Activated T-helper 1 cell treated with anti-CD3 and anti-CD28 coated beads, Interleukin-12 subunit alpha, Interleukin-12 subunit beta, Interleukin-2, Interleukin-4 antibody, amounts not matched to agents 30 ng/mL and 10 ng/mL and 1 ng/mL, durations not matched to agents 14 hours and 24 hours and 36 hours (primary cell): ENCODE data around the gene ERCC3. TPM values are rescaled to one million over a fixed set of nuclear protein-coding genes. Genes with fewer than 3 reads are reported as not detected.
"Not testable (repeated sequence)": the region's sequence is repeated elsewhere in the genome, so short reads cannot be mapped to it uniquely, and the experiment has no call there.

Source experiments
- DNase-seq: peaks from one replicate; pipeline ENCODE4 v3.0.0; 2021; ENCODE audit warnings: low spot score
- H3K27ac Mint-ChIP-seq: one replicate; pipeline ENCODE4 v1.8.0; 2021; ENCODE audit warnings: mild to moderate bottlenecking, mixed read lengths
- H3K27me3 Mint-ChIP-seq: one replicate; pipeline ENCODE4 v1.8.0; 2022; ENCODE audit warnings: mild to moderate bottlenecking, moderate library complexity, mixed read lengths; ENCODE audit not compliant: insufficient read depth
- H3K36me3 Mint-ChIP-seq: one replicate; pipeline ENCODE4 v1.8.0; 2021; ENCODE audit warnings: low read depth, mixed read lengths
- H3K4me1 Mint-ChIP-seq: one replicate; pipeline ENCODE4 v1.8.0; 2021; ENCODE audit warnings: low read depth, mixed read lengths
- H3K4me3 Mint-ChIP-seq: one replicate; pipeline ENCODE4 v1.8.0; 2021; ENCODE audit warnings: mild to moderate bottlenecking, moderate library complexity, mixed read lengths
- H3K9me3 Mint-ChIP-seq: one replicate; pipeline ENCODE4 v1.8.0; 2021; ENCODE audit warnings: mixed read lengths
- intact Hi-C: fragments of 100-400 bp; cut with micrococcal nuclease; formaldehyde crosslinking; loops from one replicate; pipeline ENCODE4 v1.15.1; 2024
- total RNA-seq: library from RNA; stranded (reverse); gene quantifications from 2 replicates; pipeline ENCODE4 v1.2.3, GENCODE V29; 2022

The ERCC3 gene
- total RNA-seq, 1 donor from 2014 or later, result 65.5 TPM

DNA sequence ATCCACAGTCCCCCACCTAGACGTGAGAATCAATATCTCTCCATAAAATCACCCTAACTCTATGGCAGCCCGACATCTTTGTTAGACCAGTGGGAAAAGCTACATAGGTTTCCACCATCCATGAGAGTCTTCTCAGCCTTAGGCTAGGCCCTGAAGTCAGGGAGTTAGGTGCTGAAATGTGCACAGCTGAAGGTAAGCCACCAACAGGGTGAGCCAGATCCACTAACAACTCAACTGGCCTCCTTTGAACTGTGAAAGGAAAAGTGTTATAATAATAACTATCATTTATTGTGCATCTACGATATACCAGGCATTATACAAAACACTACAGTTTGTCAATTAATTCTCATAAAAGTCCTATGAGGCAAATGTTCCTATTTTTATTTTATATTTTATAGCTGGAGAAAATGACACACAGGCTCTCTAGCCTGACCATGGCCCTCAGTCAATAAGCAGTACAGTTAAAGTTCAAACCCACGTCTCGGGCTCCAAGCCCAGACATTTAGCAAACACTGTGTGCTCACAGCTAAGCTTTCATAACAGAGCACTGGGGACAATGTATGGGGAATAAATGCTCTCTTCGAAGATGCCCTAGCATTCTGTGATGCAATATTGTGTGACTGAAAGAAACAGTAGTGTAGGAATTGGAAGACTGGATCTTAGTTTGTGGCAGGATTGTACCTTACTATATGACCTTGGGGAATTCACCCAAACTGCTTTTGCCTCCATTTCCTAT, 62.6 kb downstream of the ERCC3 start:
- Mint-ChIP-seq H3K4me1 (peaks cover 4% of the 10 kb centered on the region), H3K27me3 (peaks cover 4% of the 10 kb centered on the region), H3K36me3 (no peaks in the 10 kb centered on the region), H3K9me3 (peaks cover 3% of the 10 kb centered on the region), H3K4me3 (no peak overlapping the region), H3K27ac (no peak overlapping the region)
- no peak for DNase-seq
- intact Hi-C loops, result no loop called here

DNA sequence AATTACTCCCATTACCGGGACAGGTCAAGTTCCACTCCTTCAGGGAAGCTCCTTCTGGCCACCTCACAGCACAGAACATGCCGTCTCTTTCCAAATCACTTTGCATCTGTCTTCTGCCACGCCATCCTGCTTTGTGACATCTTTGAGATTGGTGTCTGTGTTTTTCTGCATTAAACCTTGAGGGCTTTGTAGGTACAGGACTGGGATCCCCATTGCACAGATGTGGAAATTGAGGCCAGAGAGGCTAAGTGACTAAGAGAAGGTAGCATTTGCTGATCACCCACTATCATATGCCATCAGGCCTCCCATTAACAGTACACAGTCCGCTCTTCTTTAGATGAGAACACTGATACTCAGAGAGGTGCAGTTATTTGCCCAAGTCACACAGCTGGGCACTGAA, 64.4 kb downstream of the ERCC3 start:
- intact Hi-C loops, result loop anchor here (5.0 kb wide), 1 partner anchor 63 kb away; the partner anchor contains the start of gene ERCC3
- no peak for DNase-seq
- H3K4me1 Mint-ChIP-seq, result peaks cover 6% of the 10 kb centered on the region
- H3K9me3 Mint-ChIP-seq, result peaks cover 3% of the 10 kb centered on the region
- H3K4me3 Mint-ChIP-seq, result no peak overlapping the region
- H3K36me3 Mint-ChIP-seq, result no peaks in the 10 kb centered on the region
- H3K27ac Mint-ChIP-seq, result no peak overlapping the region
- peaks cover 3% of the 10 kb centered on the region for H3K27me3 Mint-ChIP-seq

DNA sequence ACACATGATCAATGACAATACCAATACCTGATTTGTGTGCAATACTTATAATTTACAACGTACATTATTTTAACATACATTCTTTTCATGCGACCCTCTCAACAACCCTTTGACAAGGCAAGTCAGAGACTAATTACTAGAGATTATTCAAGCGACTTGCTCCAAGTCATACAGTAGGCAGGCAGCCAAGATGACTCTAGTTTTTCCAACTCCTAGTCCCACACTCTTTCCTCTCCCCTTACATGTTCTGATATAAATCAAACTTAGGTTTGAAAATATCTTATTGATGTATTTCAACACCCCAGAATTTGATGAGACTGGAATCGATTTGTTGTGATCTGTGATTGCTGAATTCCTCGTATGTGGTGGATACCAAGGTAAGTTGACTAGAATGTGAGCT, 65.8 kb downstream of the ERCC3 start:
- peaks cover 6% of the 10 kb centered on the region for H3K4me1 Mint-ChIP-seq
- no peaks in the 10 kb centered on the region for H3K36me3 Mint-ChIP-seq
- H3K4me3 Mint-ChIP-seq, result no peak overlapping the region

DNA sequence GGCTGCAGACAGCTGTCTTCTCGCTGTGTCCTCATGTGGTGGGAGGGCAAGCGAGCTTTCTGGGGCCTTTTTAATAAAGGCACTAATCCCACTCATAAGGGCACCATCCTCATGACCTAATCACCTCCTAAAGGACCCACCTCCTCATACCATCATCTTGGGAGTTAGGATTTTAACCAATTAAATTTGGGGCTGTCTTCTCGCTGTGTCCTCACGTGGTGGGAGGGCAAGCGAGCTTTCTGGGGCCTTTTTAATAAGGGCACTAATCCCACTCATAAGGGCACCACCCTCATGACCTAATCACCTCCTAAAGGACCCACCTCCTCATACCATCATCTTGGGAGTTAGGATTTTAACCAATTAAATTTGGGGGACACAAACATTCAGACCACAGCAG, 66.7 kb downstream of the ERCC3 start:
- not testable (repeated sequence) for H3K4me3 Mint-ChIP-seq, H3K4me1 Mint-ChIP-seq, DNase-seq, H3K27ac Mint-ChIP-seq, H3K36me3 Mint-ChIP-seq, H3K9me3 Mint-ChIP-seq
- intact Hi-C loops, result loop anchor here (5.0 kb wide), 1 partner anchor 65 kb away; the partner anchor contains the start of gene ERCC3
- H3K27me3 Mint-ChIP-seq, result peaks cover 18% of the 10 kb centered on the region

More for the DNA sequence above, 65.8 kb downstream of the ERCC3 start:
- Mint-ChIP-seq H3K27ac (no peak overlapping the region), H3K9me3 (peaks cover 3% of the 10 kb centered on the region), H3K27me3 (peaks cover 11% of the 10 kb centered on the region)
- intact Hi-C loops, result loop anchor here (5.0 kb wide), 1 partner anchor 64 kb away; the partner anchor contains the start of gene ERCC3
- no peak for DNase-seq

DNA sequence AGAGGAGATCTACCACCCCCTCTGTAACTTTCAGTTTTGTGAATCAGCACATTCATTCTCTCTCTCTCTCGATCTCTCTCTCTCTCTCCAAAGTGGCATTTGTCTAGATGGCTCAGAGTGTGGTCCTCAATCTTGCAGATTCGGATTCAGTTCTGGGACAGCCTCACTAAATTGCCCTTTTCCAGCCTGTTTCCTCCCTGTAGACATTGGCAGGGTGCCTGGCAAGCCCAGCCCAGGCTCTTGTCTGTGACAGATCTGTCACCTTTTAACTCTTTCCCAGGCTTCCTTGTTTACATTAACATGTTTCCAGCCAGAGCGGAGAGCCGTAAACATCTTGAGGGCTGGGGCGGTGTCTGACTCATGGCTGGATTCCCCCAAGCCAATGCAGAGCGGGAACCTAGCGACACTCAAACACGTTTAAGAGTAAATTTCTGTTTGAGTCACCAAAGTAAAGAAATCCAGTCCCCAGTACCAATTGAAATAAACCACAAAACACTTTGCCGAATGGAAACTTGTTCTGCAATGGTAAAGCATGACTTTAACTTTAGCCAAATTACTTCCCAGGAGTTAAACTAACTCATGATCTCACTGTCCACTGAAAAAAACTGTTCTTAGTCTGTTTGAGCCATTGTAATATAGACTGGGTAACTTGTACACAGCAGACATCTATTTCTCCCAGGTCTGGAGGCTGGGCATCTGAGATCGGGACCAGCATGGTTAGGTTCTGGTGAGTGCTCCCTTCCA, 67.3 kb downstream of the ERCC3 start:
- Mint-ChIP-seq H3K27ac (peak overlapping the region; percentile 82), H3K36me3 (no peaks in the 10 kb centered on the region), H3K4me3 (peak overlapping the region; percentile 71), H3K4me1 (peaks cover 6% of the 10 kb centered on the region), H3K9me3 (peaks cover 3% of the 10 kb centered on the region), H3K27me3 (peaks cover 20% of the 10 kb centered on the region)
- DNase-seq, result peak; percentile 13
- intact Hi-C loops, result loop anchor here (1.0 to 5.0 kb wide), 2 partner anchors 66 to 162 kb away; partner anchors contain the start of gene ERCC3

DNA sequence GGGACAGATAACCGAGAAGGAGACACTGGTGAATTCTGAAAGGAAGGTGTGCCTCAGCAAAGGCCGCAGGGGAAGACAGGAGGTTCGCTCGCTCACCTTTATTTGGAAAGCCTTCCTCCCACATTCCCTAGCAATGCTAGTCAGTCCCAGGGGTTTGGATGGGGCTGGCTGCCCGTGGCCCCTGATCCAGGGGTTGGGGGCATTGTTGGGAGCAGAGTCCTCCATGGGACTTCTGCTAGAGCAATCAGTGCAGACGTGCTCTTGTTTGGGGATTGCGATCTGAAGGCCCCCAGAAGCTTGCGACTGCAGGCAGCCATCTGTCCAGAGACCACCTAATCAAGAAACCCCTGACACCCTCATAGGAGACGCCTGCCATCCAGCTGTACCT, 67.8 kb downstream of the ERCC3 start:
- no peak for DNase-seq
- no peak overlapping the region for H3K27ac Mint-ChIP-seq
- intact Hi-C loops, result loop anchor here (1.0 to 5.0 kb wide), 2 partner anchors 66 to 162 kb away; partner anchors contain the start of gene ERCC3
- peaks cover 6% of the 10 kb centered on the region for H3K4me1 Mint-ChIP-seq
- H3K36me3 Mint-ChIP-seq, result no peaks in the 10 kb centered on the region
- H3K4me3 Mint-ChIP-seq, result peak overlapping the region; percentile 71
- H3K27me3 Mint-ChIP-seq, result peaks cover 21% of the 10 kb centered on the region
- peaks cover 3% of the 10 kb centered on the region for H3K9me3 Mint-ChIP-seq

DNA sequence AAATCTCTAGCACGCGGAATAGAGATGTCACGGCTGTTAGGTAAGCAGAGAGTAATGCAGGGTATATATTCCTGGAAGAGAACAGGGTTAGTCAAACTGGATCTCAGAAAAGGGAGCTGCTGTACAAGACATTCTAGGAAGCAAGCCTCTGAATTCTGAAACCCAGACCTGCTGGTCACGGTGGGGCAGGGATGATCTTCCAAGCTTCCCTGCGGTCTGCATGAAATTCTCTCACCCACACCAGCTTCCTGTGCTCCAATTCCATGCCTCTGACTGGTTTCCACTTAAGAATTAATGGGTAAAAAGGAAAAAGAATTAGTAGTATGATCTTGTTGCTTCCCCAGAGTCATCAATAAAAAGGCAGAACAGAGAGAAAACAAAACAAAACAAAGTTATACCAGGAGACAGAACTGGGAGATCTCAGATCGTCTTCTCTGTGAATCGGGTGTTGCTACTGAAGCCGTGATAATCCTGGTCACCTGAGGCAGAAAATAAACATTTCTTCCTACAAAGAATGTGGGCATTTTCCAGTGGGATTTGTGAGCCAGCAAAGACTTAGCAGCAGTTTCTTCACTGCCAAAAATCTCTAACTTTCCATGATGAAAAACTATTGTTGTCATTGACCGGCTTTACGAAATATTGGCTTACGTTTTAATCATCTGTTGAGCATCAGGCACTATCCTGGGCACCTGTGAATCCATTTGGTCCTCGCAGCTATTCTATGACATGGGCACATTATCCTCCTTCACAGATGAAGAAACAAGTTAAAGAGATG, 68.6 kb downstream of the ERCC3 start:
- H3K27me3 Mint-ChIP-seq, result peaks cover 29% of the 10 kb centered on the region
- H3K9me3 Mint-ChIP-seq, result peaks cover 3% of the 10 kb centered on the region
- H3K4me3 Mint-ChIP-seq, result no peak overlapping the region
- no peak overlapping the region for H3K27ac Mint-ChIP-seq
- H3K36me3 Mint-ChIP-seq, result no peaks in the 10 kb centered on the region
- peaks cover 12% of the 10 kb centered on the region for H3K4me1 Mint-ChIP-seq
- intact Hi-C loops, result loop anchor here (5.0 kb wide), 1 partner anchor 67 kb away; the partner anchor contains the start of gene ERCC3
- DNase-seq, result no peak

DNA sequence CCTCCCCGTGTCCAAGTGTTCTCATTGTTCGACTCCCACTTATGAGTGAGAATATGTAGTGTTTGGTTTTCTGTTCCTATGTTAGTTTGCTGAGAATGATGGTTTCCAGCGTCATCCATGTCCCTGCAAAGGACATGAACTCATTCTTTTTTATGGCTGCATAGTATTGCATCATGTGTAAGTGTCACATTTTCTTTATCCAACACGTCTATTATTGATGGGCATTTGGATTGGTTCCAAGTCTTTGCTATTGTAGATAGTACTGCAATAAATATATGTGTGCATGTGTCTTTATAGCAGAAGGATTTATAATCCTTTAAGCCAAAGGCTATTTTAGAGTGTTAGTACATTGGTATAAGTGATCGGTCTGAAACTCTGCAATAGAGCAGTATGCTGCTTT, 69.8 kb downstream of the ERCC3 start:
- H3K9me3 Mint-ChIP-seq, intact Hi-C loops, H3K27ac Mint-ChIP-seq, DNase-seq, H3K36me3 Mint-ChIP-seq, H3K4me3 Mint-ChIP-seq: not testable (repeated sequence)
- H3K27me3 Mint-ChIP-seq, result peaks cover 32% of the 10 kb centered on the region
- peaks cover 15% of the 10 kb centered on the region for H3K4me1 Mint-ChIP-seq

DNA sequence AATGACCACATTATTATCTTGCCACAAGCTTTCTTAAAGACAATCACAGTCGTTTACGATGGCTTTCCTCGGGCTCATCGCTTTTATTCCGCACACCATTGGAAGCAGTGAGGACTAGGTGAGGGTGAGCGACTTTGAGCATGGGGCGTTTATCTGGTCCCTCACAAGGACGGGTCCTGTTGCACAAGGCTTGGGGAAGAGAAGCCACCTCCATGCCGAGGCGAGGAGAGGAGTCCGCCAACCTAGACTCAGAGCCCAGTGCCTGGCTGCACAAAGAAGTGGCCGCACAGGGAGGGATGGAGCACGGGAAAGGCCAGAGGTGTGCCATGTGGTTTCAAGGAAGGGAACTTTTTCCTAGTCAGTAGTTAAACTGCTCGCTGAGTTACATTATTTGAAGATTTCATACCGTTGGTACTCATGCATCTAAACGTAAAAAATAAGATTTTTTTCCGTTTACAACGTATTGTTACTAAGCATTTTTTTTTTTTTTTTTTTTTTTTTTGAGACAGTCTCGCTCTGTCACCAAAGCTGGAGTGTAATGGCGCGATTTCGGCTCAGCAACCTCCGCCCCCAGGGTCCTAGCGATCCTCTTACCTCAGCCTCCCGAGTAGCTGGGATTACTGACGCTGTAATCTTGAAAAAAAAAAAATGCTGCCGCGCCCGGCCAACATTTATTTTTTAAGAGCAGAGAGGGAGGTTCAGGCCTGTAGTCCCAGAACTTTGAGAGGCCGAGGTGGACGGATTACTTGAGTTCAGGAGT, 73.0 kb downstream of the ERCC3 start:
- no peak overlapping the region for H3K27ac Mint-ChIP-seq
- no peaks in the 10 kb centered on the region for H3K9me3 Mint-ChIP-seq
- intact Hi-C loops, result no loop called here
- peaks cover 59% of the 10 kb centered on the region for H3K27me3 Mint-ChIP-seq
- H3K4me3 Mint-ChIP-seq, result peak overlapping the region; percentile 65
- peaks cover 15% of the 10 kb centered on the region for H3K4me1 Mint-ChIP-seq
- no peak for DNase-seq
- H3K36me3 Mint-ChIP-seq, result peaks cover 3% of the 10 kb centered on the region

DNA sequence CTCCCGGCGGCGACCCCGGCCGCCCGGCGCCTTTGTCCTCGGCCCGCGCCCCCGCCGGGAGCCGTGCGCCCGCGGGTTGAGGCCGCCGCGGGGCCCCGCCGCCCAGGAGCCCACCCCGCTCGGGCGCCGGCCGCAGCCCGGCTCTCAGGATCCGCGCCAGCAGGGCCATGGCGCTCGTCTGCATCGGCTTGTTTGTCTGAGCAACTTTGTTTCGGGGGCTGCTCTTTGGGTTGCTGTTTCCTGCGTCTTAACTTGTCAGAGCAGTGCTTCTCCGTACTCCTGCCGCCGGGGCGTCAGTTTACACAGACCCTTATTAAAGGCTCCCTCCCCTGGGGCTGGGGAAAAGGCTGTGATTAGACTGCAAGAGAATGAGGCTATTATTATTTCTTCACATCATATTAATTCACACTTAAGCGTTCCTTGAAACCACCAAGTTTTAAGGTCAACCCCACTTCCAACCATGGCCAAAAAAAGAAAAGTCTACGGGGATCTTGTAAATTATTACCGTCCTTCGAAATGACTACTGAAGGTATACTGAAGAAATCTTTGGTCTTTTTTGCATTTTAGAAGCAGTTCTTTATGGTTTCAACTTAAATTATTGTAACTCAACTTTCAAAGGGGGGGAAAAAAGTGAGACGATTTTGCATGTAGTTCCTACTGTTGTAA, 73.7 kb downstream of the ERCC3 start, which contains the start of gene CYP27C1:
CYP27C1 (minus strand) TSS at position 198 of the 666 bp plus-strand sequence; CDS start at position 169, 29 bp downstream.
- H3K27ac Mint-ChIP-seq, result no peak within 1 kb of the TSS
- peaks cover 56% of the 10 kb centered on the region for H3K27me3 Mint-ChIP-seq
- peak within 1 kb of the TSS; percentile 65 for H3K4me3 Mint-ChIP-seq
- H3K4me1 Mint-ChIP-seq, result peaks cover 15% of the 10 kb centered on the region
- no peaks in the 10 kb centered on the region for H3K9me3 Mint-ChIP-seq
- intact Hi-C loops, result no loop called here
- DNase-seq, result no peak
- H3K36me3 Mint-ChIP-seq, result peaks cover 3% of the 10 kb centered on the region

DNA sequence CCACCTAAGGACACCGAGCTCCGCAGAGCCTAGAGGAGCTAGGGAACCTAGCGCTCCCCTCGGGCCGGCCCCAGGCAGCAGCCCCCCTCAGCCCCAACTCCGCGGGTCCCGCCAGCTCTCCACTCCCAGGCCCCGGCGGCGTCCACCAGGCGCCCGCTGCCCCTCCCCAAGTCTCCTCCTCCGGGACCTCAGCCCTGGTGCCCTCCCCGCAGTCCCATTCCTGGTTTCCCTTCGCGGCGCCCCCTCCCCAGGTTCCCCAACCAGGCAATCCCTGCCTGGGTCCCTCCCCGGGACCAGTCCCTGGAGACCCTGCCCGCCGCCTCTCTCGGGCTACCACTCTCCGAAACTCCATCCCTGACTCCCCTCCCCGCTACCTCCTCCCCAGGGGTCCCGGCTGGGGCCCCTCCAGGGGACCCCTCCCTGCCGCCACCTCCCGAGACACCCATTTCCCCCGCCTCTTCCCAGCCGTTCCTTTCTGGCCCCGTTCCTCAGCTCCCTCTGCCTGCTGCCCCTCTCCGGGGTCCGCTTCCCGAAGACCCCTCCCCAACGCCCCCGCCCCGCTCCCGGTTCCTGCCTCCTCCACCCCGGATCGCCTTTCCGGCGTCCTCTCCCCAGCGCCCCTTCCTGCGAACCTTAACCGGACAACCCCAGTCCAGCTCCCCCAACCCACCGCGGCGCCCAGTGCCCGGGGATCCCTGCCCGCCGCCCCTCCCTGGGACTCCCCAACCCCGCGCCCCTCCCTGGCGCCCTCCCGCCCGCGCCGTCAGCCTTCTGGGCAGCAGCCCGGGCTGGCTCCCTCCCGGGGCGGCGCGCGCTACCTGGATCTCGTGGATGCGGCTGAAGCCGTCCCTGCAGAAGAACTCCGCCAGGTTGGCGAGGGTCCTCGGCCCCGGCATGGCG, 74.5 kb downstream of the ERCC3 start:
- peaks cover 15% of the 10 kb centered on the region for H3K4me1 Mint-ChIP-seq
- peaks cover 3% of the 10 kb centered on the region for H3K36me3 Mint-ChIP-seq
- no peaks in the 10 kb centered on the region for H3K9me3 Mint-ChIP-seq
- DNase-seq, result no peak
- intact Hi-C loops, result no loop called here
- peak overlapping the region; percentile 33 for H3K4me3 Mint-ChIP-seq
- no peak overlapping the region for H3K27ac Mint-ChIP-seq
- peaks cover 56% of the 10 kb centered on the region for H3K27me3 Mint-ChIP-seq
